ENCODE data around the gene ATP6V1E1.

Gene ATP6V1E1

DNA sequence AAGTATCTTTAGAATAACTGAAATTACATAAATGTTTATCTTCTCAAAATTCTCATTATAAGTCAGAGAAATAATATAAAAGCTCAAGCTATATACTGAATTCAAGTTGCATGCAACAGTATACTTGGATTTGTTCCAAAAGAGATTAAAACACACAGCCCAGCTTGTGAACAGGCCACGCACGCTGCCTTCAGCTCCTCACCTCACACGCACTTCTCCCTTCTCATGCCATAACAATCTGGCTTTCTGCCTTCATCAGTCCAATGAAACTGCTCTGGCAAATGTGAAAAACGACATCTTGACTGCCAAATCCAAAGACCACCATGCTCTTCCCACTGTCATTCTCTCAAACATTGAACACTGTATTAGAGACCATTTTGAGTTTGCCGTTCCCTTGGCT is 22.1 kb downstream of the ATP6V1E1 start:
- no peak overlapping the region for H3K9ac ChIP-seq
- no peaks in the 10 kb centered on the region for H3K4me1 ChIP-seq
- no peak overlapping the region for H2AFZ ChIP-seq
- H3K36me3 ChIP-seq (ENCODE audit: control insufficient read depth, insufficient read depth, low read length), result no peaks in the 10 kb centered on the region
- peak overlapping the region; percentile 31 for H3K4me2 ChIP-seq (ENCODE audit: low read length)
- no peak overlapping the region for H3K27ac ChIP-seq
- H3K27me3 ChIP-seq (ENCODE audit: control insufficient read depth, insufficient read depth, low read length), result no peaks in the 10 kb centered on the region
- H3K9me3 ChIP-seq (ENCODE audit: control insufficient read depth, low read length), result no peaks in the 10 kb centered on the region
- peaks cover 5% of the 10 kb centered on the region for H3K79me2 ChIP-seq
- peak overlapping the region; percentile 11 for H3K4me3 ChIP-seq (ENCODE audit: low read depth, low read length)
- TF ChIP-seq, protein P1, sequence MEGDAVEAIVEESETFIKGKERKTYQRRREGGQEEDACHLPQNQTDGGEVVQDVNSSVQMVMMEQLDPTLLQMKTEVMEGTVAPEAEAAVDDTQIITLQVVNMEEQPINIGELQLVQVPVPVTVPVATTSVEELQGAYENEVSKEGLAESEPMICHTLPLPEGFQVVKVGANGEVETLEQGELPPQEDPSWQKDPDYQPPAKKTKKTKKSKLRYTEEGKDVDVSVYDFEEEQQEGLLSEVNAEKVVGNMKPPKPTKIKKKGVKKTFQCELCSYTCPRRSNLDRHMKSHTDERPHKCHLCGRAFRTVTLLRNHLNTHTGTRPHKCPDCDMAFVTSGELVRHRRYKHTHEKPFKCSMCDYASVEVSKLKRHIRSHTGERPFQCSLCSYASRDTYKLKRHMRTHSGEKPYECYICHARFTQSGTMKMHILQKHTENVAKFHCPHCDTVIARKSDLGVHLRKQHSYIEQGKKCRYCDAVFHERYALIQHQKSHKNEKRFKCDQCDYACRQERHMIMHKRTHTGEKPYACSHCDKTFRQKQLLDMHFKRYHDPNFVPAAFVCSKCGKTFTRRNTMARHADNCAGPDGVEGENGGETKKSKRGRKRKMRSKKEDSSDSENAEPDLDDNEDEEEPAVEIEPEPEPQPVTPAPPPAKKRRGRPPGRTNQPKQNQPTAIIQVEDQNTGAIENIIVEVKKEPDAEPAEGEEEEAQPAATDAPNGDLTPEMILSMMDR (IDR thresholded peaks at IDR 0.05), result no peak

DNA sequence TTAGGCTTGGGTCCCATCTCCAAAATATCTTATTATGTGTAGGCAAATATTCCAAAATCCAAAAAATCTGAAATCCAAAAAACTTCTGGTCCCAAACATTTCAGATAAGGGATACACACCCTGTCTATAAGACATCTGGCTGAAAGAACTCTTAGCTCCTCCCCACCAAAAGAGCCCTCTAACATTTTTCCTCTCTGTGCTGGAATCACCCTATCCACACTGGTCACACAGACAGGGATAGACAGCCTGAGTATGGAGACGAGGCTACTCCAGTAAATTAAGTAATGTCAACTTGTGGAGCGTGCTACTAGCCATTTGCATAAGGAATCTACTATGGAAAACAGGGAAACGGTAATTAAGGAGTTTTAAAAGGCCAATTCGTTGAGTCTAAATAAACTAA is 24.9 kb downstream of the ATP6V1E1 start:
- Histone ChIP-seq H3K27ac (no peak overlapping the region), H2AFZ (no peak overlapping the region), H3K36me3 (ENCODE audit: control insufficient read depth, insufficient read depth, low read length) (no peaks in the 10 kb centered on the region), H3K9ac (no peak overlapping the region), H3K79me2 (peaks cover 2% of the 10 kb centered on the region), H3K9me3 (ENCODE audit: control insufficient read depth, low read length) (no peaks in the 10 kb centered on the region), H3K27me3 (ENCODE audit: control insufficient read depth, insufficient read depth, low read length) (no peaks in the 10 kb centered on the region), H3K4me1 (no peaks in the 10 kb centered on the region), H3K4me2 (ENCODE audit: low read length) (no peak overlapping the region), H3K4me3 (ENCODE audit: low read depth, low read length) (no peak overlapping the region)
- TF ChIP-seq, protein P1 (IDR thresholded peaks at IDR 0.05), result no peak

DNA sequence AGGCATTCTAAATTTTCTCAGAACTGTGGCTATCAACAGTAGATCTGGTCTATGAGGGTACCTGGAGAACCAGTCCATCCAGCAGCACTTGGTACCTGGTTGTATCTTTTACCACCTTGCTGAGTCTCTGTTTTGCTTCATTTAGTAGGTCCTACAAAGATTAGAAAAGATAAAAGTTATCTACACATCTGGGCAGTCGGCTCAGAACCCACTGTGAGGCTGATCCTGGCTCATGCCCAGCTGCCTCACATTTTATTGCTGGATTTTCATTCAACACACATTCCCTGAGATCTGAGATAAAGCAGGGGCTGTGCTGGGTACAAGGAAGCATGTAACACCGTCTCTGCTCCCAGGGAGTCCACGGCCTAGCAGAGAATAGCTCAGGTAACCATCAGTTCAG is 27.5 kb downstream of the ATP6V1E1 start:
- peak overlapping the region; percentile 60 for H3K4me2 ChIP-seq (ENCODE audit: low read length)
- no peaks in the 10 kb centered on the region for H3K27me3 ChIP-seq (ENCODE audit: control insufficient read depth, insufficient read depth, low read length)
- H3K4me3 ChIP-seq (ENCODE audit: low read depth, low read length), result peak overlapping the region; percentile 22
- no peaks in the 10 kb centered on the region for H3K9me3 ChIP-seq (ENCODE audit: control insufficient read depth, low read length)
- no peak overlapping the region for H2AFZ ChIP-seq
- TF ChIP-seq, protein P1 (IDR thresholded peaks at IDR 0.05), result no peak
- no peaks in the 10 kb centered on the region for H3K79me2 ChIP-seq
- no peaks in the 10 kb centered on the region for H3K36me3 ChIP-seq (ENCODE audit: control insufficient read depth, insufficient read depth, low read length)
- peak overlapping the region; percentile 83 for H3K27ac ChIP-seq
- no peak overlapping the region for H3K9ac ChIP-seq
- H3K4me1 ChIP-seq, result no peaks in the 10 kb centered on the region

DNA sequence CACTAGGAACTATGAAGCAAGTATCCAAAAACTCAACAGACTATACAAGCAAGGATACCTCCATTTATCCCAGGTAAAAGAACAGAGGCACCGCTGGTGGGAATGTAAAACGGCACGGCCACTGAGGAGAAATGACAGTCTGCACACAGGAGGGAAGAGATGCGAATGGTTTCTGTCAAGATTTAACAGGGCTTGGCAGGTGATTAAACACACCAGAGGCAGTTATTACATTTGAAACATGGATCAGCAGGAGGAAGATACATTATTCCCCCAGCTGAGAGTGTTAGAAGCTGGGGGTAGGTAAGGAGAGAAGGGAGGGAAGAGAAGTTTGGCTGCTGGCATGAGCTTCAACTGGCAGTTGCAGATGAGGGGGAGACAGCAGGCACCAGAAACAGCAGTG is 30.2 kb downstream of the ATP6V1E1 start:
- Histone ChIP-seq H3K4me3 (ENCODE audit: low read depth, low read length) (no peak overlapping the region), H3K27me3 (ENCODE audit: control insufficient read depth, insufficient read depth, low read length) (no peaks in the 10 kb centered on the region), H3K9me3 (ENCODE audit: control insufficient read depth, low read length) (no peaks in the 10 kb centered on the region), H3K79me2 (no peaks in the 10 kb centered on the region), H3K36me3 (ENCODE audit: control insufficient read depth, insufficient read depth, low read length) (no peaks in the 10 kb centered on the region), H2AFZ (no peak overlapping the region), H3K9ac (no peak overlapping the region), H3K27ac (no peak overlapping the region), H3K4me2 (ENCODE audit: low read length) (no peak overlapping the region), H3K4me1 (no peaks in the 10 kb centered on the region)
- TF ChIP-seq, protein P1 (IDR thresholded peaks at IDR 0.05), result no peak

DNA sequence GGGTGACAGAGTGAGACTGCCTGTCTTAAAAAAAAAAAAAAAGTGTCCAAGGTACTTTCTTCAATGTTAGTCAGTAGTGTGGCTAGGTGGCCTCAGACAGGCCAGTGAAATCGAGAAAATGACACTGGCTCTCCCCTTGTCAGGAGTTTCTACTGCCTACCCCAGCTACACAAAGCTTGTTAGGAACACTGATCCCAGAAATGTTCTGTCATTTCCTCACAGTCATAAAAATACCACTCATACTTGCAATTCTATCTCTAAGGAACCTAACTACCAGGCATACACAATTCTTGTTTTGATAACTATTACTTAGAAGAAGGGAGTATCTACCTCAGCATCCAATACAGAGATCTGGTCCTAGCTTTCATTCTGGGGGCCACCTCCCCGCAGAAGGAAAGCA is 31.3 kb downstream of the ATP6V1E1 start:
- no peak overlapping the region for H3K4me3 ChIP-seq (ENCODE audit: low read depth, low read length)
- H3K4me2 ChIP-seq (ENCODE audit: low read length), result no peak overlapping the region
- H3K27me3 ChIP-seq (ENCODE audit: control insufficient read depth, insufficient read depth, low read length), result no peaks in the 10 kb centered on the region
- TF ChIP-seq, protein P1 (IDR thresholded peaks at IDR 0.05), result no peak
- no peak overlapping the region for H2AFZ ChIP-seq
- H3K36me3 ChIP-seq (ENCODE audit: control insufficient read depth, insufficient read depth, low read length), result no peaks in the 10 kb centered on the region
- H3K9ac ChIP-seq, result no peak overlapping the region
- no peak overlapping the region for H3K27ac ChIP-seq
- no peaks in the 10 kb centered on the region for H3K79me2 ChIP-seq
- H3K4me1 ChIP-seq, result no peaks in the 10 kb centered on the region
- H3K9me3 ChIP-seq (ENCODE audit: control insufficient read depth, low read length), result no peaks in the 10 kb centered on the region

All from parathyroid adenoma (tissue), 2 donors.